ENCODE measurements around the gene UCKL1.
"Not testable (repeated sequence)": the region's sequence is repeated elsewhere in the genome, so short reads cannot be mapped to it uniquely, and the experiment has no call there.

UCKL1 gene

DNA sequence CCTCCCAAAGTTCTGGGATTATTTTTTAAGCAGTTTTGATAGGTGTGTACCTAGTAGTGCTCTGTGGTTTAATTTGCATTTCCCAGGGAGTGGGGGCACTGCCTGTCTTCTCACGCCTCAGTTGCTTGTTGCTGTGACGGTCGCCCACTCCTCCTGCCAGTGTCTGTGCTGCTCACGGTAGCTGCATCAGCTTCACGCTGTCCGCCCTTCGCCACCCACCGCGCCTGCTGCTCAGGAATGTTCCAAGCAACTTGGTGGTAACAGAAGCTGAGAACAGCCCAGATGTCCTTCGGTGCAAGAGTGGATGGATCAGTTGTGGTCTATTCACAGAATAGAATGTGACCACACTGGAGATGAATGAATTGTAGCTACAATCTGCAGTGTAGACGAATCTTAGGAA is 38.4 kb downstream of the UCKL1 start:
- DNase-seq: peak; percentile 27

DNA sequence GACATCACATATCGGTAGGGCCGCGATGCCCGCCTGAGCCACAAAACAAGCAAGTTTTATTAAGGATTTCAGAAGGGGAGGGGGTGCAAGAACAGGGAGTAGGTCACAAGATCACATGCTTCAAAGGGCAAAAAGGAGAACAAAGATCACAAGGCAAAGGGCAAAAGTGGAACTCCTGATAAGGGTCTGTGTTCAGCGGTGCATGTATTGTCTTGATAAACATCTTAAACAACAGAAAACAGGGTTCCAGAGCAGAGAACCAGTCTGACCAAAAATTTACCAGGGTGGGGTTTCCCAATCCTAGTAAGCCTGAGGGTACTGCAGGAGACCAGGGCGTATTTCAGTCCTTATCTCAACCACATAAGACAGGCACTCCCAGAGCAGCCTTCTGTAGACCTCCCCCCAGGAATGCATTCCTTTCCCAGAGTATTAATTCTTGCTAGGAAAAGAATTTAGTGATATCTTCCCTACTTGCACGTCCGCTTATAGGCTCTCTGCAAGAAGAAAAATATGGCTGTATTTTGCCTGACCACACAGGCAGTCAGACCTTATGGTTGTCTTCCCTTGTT is 39.8 kb downstream of the UCKL1 start:
- not testable (repeated sequence) for DNase-seq

GRCh38 chr20:63915471-63915870 is 40.7 kb downstream of the UCKL1 start:
- DNase-seq: no peak

- DNase-seq: no peak
These were observed 42.4 kb downstream of the UCKL1 start for GRCh38 chr20:63913768-63914167.

GRCh38 chr20:63911176-63911575 is 45.0 kb downstream of the UCKL1 start:
- no peak for DNase-seq

GRCh38 chr20:63908008-63908682 is 48.1 kb downstream of the UCKL1 start:
- no peak for DNase-seq

GRCh38 chr20:63903796-63904561 is 52.2 kb downstream of the UCKL1 start:
- DNase-seq: no peak

GRCh38 chr20:63900413-63900812 is 55.8 kb downstream of the UCKL1 start:
- no peak for DNase-seq

DNA sequence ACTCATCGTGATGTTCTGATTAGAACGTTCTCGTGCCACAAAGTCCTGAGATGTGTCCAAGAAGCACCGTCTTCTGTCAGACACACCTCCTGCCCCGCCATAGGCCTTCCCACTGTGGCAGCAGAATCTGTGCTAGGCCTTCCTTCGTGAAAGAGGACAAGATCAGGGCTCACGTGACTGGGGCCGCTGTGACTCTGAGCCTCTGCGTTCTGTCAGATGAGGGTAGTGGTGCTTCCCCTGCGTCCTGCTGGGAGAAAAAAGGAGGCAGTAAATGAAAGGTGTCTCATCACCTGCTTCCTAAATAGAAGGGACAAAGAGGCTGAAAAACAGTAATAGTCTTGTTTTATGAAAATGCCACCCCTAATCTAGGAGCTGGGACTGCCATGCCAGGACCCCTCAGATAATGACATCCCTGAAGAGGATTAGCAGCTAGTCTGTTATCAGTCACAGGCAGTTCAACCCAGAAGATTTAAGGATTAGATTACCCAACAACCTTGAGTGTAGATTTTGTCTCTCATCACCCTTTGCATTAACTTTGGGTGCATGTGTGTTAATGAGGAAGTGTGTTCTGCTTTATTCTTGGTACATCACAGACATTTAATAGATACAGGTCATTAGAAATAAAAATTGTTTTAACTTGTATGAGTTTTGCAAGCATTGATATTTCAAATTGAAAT is 57.2 kb downstream of the UCKL1 start:
- DNase-seq: no peak

- DNase-seq: no peak
These were observed 58.1 kb downstream of the UCKL1 start for GRCh38 chr20:63897978-63898561.

DNA sequence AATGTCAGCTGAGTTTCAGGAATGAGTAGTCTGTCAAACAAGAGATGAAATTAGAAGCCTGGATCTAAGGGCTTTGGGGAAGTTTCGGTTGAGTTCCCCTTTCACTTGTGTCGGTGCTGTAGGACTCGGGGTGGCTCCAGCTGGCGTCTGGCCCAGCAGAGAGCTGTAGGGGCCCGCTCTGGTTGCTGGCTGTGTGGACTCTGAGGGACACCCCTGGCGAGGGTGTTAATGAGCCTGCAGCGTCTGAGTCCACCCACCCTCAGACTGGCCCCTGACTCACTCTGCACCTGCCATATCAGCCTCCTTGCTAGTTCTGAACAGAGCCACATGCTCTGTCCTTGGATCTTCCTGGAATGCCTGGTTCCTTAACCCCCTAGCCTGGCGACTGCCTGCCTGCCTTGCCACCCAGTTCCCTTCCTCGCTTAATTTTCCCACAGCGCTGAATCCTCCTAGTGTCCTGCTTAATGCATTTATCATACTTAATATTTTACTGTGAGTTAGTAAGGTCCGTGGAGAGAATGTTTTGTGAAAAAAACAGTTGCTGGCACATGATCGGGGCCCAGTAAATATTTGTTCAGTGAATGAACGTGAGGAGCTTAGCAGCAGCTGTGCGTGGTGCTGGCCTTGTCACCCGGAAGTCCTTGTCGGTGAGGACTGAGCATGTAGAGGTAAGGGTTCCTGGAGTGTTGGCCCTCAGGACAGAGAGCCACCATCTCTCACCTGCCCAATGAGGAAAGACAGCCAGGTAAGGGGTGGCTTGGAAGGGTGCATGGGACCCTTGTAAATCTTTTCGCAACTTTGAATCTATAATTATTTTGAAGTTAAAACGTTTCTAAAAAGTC is 59.7 kb downstream of the UCKL1 start:
- DNase-seq: no peak

GRCh38 chr20:63895952-63896263 is 60.3 kb downstream of the UCKL1 start:
- no peak for DNase-seq

DNA sequence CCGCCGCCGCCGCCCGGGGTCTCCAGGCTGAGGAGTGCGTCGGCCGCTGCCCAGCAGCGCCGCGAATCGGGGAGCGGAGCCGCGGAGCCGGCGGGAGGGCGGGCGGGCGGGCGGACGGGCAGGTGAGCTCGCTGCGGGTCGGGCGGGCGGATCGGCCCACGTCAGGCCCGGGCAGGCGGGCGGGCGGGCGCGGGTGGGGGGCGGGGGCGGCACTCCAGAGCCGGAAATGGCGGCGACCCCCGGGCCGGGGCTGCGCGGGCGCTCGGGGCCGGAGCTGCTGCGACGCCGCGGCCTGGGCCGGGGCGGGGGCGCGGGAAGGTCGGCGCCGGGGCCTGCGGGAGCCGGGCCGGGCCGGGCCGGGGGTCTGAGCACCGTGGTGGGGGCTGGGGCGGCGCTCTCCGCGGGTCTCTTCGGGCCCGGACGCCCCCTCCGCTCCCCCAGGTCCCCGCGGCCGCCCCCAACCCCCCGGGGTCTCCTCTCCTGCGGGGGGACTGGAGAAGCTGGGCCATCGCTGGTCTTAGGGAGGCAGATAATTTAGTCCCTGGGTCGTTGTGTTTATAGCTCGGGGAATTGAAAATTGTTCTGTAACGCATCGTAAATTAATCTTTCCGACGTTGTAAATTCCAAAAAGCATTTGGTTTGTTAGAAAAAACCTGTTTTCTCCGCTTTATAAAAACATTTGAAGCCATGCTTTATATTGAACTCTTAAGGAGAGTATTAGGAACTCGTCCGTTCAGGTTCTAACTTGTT is 60.8 kb downstream of the UCKL1 start:
- no peak for DNase-seq

DNA sequence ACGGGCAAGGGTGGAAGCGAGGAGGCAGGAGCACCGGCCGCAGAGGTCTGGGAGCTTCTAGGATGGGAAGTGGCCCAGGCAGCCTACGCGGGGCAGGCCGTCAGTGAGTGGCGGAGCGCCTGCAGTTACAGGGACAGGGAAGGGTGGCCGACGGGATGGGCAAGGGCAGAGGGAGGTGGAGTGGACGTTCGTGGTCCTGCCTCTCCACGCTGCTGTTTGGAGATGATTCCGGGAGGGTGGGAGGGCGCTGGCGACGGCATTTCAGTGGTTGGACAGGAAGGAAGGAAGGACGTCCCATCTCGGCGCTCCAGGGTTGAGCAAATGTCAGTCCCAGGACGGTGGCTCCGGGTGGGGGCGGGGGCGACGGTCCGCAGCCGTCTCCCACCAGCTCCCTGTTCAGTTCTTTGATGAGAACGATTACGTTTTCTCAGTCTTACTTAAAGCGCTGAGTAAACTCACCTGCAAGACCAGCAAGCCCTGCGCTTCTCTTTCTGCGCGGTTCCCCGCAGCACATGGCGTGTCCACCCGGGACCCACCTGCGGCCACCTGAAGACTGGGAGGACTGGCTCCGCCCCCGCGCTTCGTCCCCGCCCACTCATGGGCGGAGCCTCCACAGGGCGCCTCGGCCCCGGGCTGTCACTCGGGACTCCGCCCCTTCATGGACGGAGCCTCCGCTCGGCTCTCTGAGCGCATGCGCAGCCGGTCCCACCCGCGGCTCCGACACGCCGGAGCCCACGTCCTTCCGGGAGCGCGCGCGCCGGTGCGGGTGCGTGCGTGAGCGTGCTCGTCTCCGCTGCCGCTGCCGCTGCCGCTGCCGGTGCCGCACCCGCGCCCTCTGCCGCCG is 61.6 kb downstream of the UCKL1 start, which contains the start of gene DNAJC5:
Gene DNAJC5, plus strand, starts transcription at position 769 of the 844 bp plus-strand sequence. CDS start 33,220 bp downstream, outside the sequence.
- DNase-seq: peak; percentile 85

DNA sequence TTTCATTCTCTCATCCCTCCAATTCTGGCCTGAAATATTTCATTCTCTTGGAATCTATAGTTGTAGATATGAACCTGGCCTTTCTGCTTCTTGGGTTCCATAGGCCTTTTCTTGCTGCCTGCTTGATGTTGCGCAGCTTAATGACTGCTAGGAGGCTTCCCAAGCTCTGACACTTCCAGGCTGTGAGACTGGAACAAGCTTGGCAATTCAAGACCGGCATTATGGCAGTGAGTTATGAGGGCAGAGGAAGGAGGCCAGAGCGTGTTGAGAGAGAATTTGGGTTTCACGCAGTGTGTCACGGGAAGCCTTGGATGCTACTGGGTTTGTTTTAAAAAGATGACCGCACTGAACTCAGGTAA is 62.2 kb downstream of the UCKL1 start:
- DNase-seq: no peak

GRCh38 chr20:63892402-63892801 is 63.8 kb downstream of the UCKL1 start:
- DNase-seq: no peak

GRCh38 chr20:63891061-63892002 is 64.9 kb downstream of the UCKL1 start:
- DNase-seq: no peak

GRCh38 chr20:63890616-63891015 is 65.6 kb downstream of the UCKL1 start:
- DNase-seq: no peak

DNA sequence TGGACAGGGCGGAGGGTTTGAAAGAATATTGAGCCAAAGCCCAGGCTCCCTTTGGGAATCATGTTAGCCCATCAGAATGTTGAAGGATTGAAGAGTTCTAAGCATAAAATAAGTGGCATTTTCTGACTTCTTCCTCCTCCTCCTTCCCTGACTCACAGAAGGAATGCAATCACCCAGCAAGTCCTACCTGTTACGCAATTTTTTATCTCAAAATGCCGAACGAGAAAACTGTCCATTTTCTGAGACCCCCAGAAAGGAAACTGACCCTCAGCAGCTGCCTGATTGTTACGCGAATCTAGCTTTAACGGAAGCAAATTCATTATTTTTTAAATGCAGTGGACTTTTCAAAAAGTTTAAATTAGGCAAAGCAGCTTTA is 66.0 kb downstream of the UCKL1 start:
- no peak for DNase-seq

Data from kidney glomerular epithelial cell (primary cell).